Neural cell (in vitro differentiated cells): ENCODE results near the gene MYCBPAP.

Experiments
- CTCF ChIP-seq: fragments of 450-650 bp; IDR thresholded peaks from 2 replicates; pipeline ENCODE4 v1.5.1; 2014; ENCODE audit warnings: antibody characterized with exemption, mild to moderate bottlenecking, moderate library complexity; ENCODE audit not compliant: poor library complexity, severe bottlenecking
- EP300 ChIP-seq: fragments of 450-650 bp; conservative IDR thresholded peaks from 2 replicates; pipeline ENCODE4 v1.6.1; 2014; ENCODE audit warnings: antibody characterized with exemption, mild to moderate bottlenecking, moderate library complexity; ENCODE audit not compliant: poor library complexity, severe bottlenecking
- POLR2AphosphoS5 ChIP-seq: IDR thresholded peaks from 2 replicates; pipeline ENCODE4 v1.6.1; 2012

- TF ChIP-seq CTCF (no peak), POLR2AphosphoS5 (no peak), EP300 (no peak)
These were observed 15.0 kb downstream of the MYCBPAP start for GRCh38 chr17:50523208-50523607.
